Activated CD8-positive, alpha-beta T cell treated with anti-CD3 and anti-CD28 coated beads for 36 hours (primary cell): ENCODE results near the gene APOC4. TPM values are rescaled to one million over a fixed set of nuclear protein-coding genes. Genes with fewer than 3 reads are reported as not detected.
A peak's percentile ranks its signal among the peaks of the same experiment; 100 is the strongest.

ENCODE experiments used
- ATAC-seq: fragments of 200-7000 bp; cut with Tn5 transposase; one replicate; pipeline ENCODE4 v1.10.0; 2021; ENCODE audit warnings: mild to moderate bottlenecking, moderate library complexity
- CTCF ChIA-PET: fragments of 350-600 bp; sonication (Branson Sonifier 250); formaldehyde crosslinking; loops from one replicate; lab custom pipeline; 2021; ENCODE audit warnings: antibody characterized with exemption; lab: Charles Lee
- POLR2A ChIA-PET: fragments of 350-600 bp; sonication (Branson Sonifier 250); formaldehyde crosslinking; loops from one replicate; lab custom pipeline; 2021; ENCODE audit warnings: antibody characterized with exemption; lab: Charles Lee
- DNase-seq: peaks from one replicate; pipeline ENCODE4 v3.0.0-alpha.2; 2020
- H3K27ac Mint-ChIP-seq: one replicate; pipeline ENCODE4 v1.8.0; 2021; ENCODE audit warnings: mild to moderate bottlenecking, mixed read lengths
- H3K27me3 Mint-ChIP-seq: one replicate; pipeline ENCODE4 v1.8.0; 2021; ENCODE audit warnings: mixed read lengths
- H3K36me3 Mint-ChIP-seq: one replicate; pipeline ENCODE4 v1.8.0; 2021; ENCODE audit warnings: low read depth, mixed read lengths
- H3K4me1 Mint-ChIP-seq: one replicate; pipeline ENCODE4 v1.8.0; 2021; ENCODE audit warnings: low read depth, mixed read lengths
- H3K4me3 Mint-ChIP-seq: one replicate; pipeline ENCODE4 v1.8.0; 2021; ENCODE audit warnings: mild to moderate bottlenecking, moderate library complexity, mixed read lengths
- H3K9me3 Mint-ChIP-seq: one replicate; pipeline ENCODE4 v1.8.0; 2021; ENCODE audit warnings: mixed read lengths
- CTCF ChIP-seq: fragments of 200-600 bp; IDR thresholded peaks from one replicate; pipeline ENCODE4 v1.8.0; 2022; ENCODE audit warnings: antibody characterized with exemption, mild to moderate bottlenecking
- intact Hi-C: fragments of 100-400 bp; cut with micrococcal nuclease; formaldehyde crosslinking; loops from one replicate; pipeline ENCODE4 v1.10.0; 2022
- total RNA-seq, 2 experiments: library from RNA; stranded (reverse); gene quantifications; one replicate each; pipeline ENCODE4 v1.2.3, GENCODE V29; 2021

APOC4 gene
- total RNA-seq, 2 experiments from 2014 or later = not detected

DNA sequence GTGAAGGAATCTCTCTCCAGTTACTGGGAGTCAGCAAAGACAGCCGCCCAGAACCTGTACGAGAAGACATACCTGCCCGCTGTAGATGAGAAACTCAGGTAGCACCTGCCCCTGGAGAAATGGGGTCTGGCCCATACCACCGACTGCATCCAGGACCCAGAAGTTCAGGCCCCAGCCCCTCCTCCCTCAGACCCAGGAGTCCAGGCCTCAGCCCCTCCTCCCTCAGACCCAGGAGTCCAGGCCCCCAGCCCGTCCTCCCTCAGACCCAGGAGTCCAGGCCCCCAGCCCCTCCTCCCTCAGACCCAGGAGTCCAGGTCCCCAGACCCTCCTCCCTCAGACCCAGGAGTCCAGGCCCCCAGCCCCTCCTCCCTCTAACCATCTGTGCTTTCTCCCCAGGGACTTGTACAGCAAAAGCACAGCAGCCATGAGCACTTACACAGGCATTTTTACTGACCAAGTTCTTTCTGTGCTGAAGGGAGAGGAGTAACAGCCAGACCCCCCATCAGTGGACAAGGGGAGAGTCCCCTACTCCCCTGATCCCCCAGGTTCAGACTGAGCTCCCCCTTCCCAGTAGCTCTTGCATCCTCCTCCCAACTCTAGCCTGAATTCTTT is 6.8 kb downstream of the APOC4 start:
- H3K4me3 Mint-ChIP-seq = no peak overlapping the region
- intact Hi-C loops = no loop called here
- no peaks in the 10 kb centered on the region for H3K36me3 Mint-ChIP-seq
- H3K9me3 Mint-ChIP-seq = no peaks in the 10 kb centered on the region
- ChIA-PET CTCF (interaction anchor here (1.2 to 1.3 kb wide), 2 partner anchors 38 to 45 kb away, joined by 3 to 5 read pairs; no protein-coding TSS in a partner anchor), POLR2A (interaction anchor here (0.7 kb wide), 1 partner anchor 11 kb away, joined by 3 read pairs; no protein-coding TSS in a partner anchor)
- H3K27me3 Mint-ChIP-seq = no peaks in the 10 kb centered on the region
- no peak for TF ChIP-seq CTCF
- DNase-seq (no peak), ATAC-seq (no peak)
- H3K4me1 Mint-ChIP-seq = peaks cover 7% of the 10 kb centered on the region
- no peak overlapping the region for H3K27ac Mint-ChIP-seq

GRCh38 chr19:44949550-44949949 is 7.5 kb downstream of the APOC4 start:
- no peak overlapping the region for H3K27ac Mint-ChIP-seq

DNA sequence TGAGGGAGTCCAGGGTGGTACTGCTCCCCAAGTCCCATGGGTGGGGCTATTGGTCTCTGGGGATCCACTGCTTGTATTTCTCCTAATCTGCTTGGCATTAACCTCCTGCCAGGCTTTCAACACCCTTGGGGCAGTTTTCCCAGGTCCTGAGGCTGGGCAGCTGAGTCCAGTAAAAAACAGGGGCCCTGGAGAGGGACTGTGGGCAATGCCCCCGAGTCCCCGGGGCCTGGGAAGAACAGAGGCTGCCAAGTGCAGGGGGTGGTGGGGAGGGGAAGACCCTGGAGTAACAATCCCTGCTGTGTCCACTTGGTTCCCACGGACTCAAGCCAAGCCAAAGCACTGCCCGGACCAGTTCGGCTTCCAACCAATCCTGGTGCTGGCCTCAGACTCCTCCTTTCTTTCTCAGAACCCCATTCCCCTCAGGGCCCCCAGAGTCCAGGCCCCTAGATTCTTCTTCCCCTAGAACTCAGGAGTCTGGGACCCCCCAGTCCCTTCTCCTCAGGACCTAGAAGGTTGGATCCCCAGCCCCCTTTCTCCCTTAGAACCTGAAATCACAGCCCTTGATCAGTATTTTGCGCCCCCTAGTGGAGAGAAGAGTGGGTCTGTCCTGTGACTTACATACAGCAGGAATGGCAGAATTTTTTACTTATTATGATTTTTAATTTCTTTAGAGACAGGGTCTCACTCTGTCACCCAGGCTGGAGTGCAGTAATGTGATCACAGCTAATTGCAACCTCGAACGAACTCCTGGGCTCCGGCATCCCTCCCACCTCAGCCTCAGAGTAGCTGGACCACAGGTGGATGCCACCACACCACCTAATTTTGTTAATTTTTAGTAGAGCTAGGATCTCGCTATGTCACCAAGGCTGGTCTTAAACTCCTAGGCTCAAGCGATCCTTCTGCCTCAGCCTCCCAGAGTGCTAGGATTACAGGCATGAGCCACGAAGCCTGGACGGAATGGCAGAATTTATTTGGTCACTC is 9.4 kb downstream of the APOC4 start:
- Mint-ChIP-seq H3K4me1 (peaks cover 16% of the 10 kb centered on the region), H3K9me3 (no peaks in the 10 kb centered on the region), H3K27me3 (no peaks in the 10 kb centered on the region), H3K27ac (no peak overlapping the region), H3K36me3 (peaks cover 3% of the 10 kb centered on the region), H3K4me3 (no peak overlapping the region)
- DNase-seq = peak; percentile 80
- ChIA-PET CTCF (interaction anchor here (0.6 to 4.6 kb wide), 15 partner anchors 11 to 229 kb away, joined by 3 to 46 read pairs (median 4); partner anchors contain the start of genes APOC1, APOE and TOMM40), POLR2A (interaction anchor here (1.2 kb wide), 1 partner anchor 39 kb away, joined by 3 read pairs; no protein-coding TSS in a partner anchor)
- no peak for ATAC-seq
- intact Hi-C loops = loop anchor here (5.0 kb wide), 1 partner anchor 49 kb away; no protein-coding TSS in a partner anchor
- TF ChIP-seq CTCF = peak; percentile 80

More at GRCh38 chr19:44949550-44949949, 7.5 kb downstream of the APOC4 start:
- peaks cover 8% of the 10 kb centered on the region for H3K4me1 Mint-ChIP-seq
- ATAC-seq (no peak), DNase-seq (no peak)
- H3K4me3 Mint-ChIP-seq = no peak overlapping the region
- ChIA-PET CTCF (interaction anchor here (1.2 to 1.3 kb wide), 2 partner anchors 39 to 46 kb away, joined by 3 to 5 read pairs; no protein-coding TSS in a partner anchor), POLR2A (no interaction called here)
- no peaks in the 10 kb centered on the region for H3K27me3 Mint-ChIP-seq
- no peaks in the 10 kb centered on the region for H3K9me3 Mint-ChIP-seq
- TF ChIP-seq CTCF = no peak
- H3K36me3 Mint-ChIP-seq = peaks cover 2% of the 10 kb centered on the region
- intact Hi-C loops = no loop called here

- ChIA-PET CTCF (interaction anchor here (0.8 to 4.6 kb wide), 5 partner anchors 50 to 170 kb away, joined by 3 to 46 read pairs (median 4); partner anchors contain the start of genes APOE and TOMM40), POLR2A (interaction anchor here (0.6 to 1.5 kb wide), 7 partner anchors 45 to 87 kb away, joined by 3 to 7 read pairs (median 3); partner anchors contain the start of gene CLASRP)
- Mint-ChIP-seq H3K4me3 (peak overlapping the region; percentile 94), H3K27ac (peak overlapping the region; percentile 100), H3K36me3 (peaks cover 3% of the 10 kb centered on the region), H3K9me3 (no peaks in the 10 kb centered on the region), H3K4me1 (peaks cover 37% of the 10 kb centered on the region), H3K27me3 (no peaks in the 10 kb centered on the region)
- intact Hi-C loops = loop anchor here (5.0 kb wide), 1 partner anchor 52 kb away; no protein-coding TSS in a partner anchor
- no peak for TF ChIP-seq CTCF
- peak; percentile 0 for ATAC-seq
- DNase-seq = no peak
Measured at GRCh38 chr19:44954278-44954648, 12.2 kb downstream of the APOC4 start.
